ENCODE measurements around the gene ACOX2. TPM values are rescaled to one million over a fixed set of nuclear protein-coding genes. Genes with fewer than 3 reads are reported as not detected.

ACOX2 gene
- total RNA-seq, 1 donor from 2014 or later = 32.6 TPM

DNA sequence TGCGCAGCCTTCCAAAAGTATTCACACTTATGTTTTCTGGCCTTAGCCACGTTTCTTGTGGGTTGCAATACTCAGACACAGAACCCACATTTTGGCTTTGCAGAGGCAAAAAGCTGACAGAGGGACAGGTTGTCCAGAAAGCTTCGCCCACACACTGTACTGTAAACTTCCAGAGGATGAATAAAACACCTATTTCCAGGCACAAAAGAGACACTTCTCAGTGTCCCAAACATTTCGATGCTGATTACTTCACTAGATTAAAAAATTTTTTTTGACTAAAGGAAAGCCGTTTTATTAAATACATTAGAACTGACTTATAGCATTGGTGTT, 73.1 kb downstream of the ACOX2 start:
- H3K27ac ChIP-seq = no peak overlapping the region
- intact Hi-C loops (cut with DNase I) = loop anchor here (1.0 to 2.0 kb wide), 2 partner anchors 27 to 68 kb away; no protein-coding TSS in a partner anchor
- no peaks in the 10 kb centered on the region for H3K27me3 ChIP-seq
- peak overlapping the region in 1 of 2 donors; percentile 56 for H3K4me3 ChIP-seq
- TF ChIP-seq CTCF (IDR thresholded peaks at IDR 0.05) = no peak
- DNase-seq (ENCODE audit: low spot score in 2 of 2) = no peak
- H3K4me1 ChIP-seq = peaks cover 0 to 2% of the 10 kb centered on the region in 2 donors
- no peaks in the 10 kb centered on the region for H3K36me3 ChIP-seq
- no peaks in the 10 kb centered on the region for H3K9me3 ChIP-seq

DNA sequence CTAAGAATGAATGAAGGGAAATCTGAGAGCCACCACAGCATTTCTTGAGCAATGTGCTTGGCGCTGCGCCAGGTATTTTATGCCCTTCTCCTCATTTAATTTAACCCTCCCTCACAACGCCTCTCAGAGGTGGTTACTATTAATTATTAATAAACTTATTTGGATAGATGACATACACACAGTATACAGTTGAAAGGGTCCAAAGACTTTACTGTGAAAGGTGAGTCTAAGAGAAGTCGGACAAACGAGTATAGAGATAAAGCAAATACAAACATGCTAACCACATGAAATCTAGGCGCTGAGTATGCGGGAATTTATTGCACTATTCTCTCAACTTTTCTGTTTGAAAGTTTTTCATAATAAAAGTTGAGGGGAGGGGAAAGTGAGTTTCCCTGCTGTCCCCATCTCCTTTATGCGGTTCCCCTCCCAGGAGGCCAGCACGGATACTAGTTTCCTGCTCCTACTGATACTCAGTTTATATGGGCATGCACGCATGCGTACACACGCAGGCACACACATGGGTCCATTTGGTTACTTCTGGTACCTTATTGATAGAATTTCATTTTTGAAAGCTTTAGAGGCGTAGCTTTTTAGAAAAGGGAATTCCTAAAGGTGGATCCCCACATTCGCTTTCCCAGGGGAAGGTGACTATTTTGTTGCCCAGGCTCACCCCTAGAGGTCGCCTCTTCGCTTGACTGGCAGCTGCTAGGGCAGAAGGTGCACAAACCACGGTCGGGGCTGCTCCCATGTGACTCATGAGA, 73.6 kb downstream of the ACOX2 start:
- intact Hi-C loops (cut with DNase I) = loop anchor here (1.0 to 2.0 kb wide), 2 partner anchors 27 to 69 kb away; no protein-coding TSS in a partner anchor
- Histone ChIP-seq H3K9me3 (no peaks in the 10 kb centered on the region), H3K4me1 (peaks cover 0 to 2% of the 10 kb centered on the region in 2 donors), H3K27ac (no peak overlapping the region), H3K36me3 (no peaks in the 10 kb centered on the region), H3K27me3 (no peaks in the 10 kb centered on the region), H3K4me3 (peak overlapping the region in 1 of 2 donors; percentile 56)
- peak; percentile 25 to 86 for DNase-seq (ENCODE audit: low spot score in 2 of 2)
- peak; percentile 62 to 82 (median 80) for TF ChIP-seq CTCF (IDR thresholded peaks at IDR 0.05)

DNA sequence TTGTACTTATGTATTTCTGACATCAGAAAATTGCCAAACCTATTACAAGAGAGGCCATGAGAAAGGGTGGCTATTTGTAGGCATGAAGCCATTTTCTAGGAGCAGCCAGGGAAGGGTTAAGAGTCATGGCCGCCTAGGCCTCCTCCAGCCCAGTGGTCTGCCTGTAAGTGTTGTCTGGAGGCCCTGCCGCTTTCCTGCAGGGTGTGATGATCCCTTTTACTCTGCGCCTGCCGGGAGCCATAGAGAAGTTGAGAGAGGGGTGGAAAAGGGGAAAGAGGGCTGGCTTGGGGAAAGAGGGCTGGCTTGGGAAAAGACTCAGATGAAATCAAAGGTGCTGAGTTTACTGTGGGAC, 74.2 kb downstream of the ACOX2 start:
- Histone ChIP-seq H3K4me3 (no peak overlapping the region), H3K27me3 (no peaks in the 10 kb centered on the region), H3K4me1 (peaks cover 0 to 2% of the 10 kb centered on the region in 2 donors), H3K36me3 (no peaks in the 10 kb centered on the region), H3K9me3 (no peaks in the 10 kb centered on the region), H3K27ac (no peak overlapping the region)
- no peak for DNase-seq (ENCODE audit: low spot score in 2 of 2)
- intact Hi-C loops (cut with DNase I) = loop anchor here (1.0 to 2.0 kb wide), 2 partner anchors 28 to 69 kb away; no protein-coding TSS in a partner anchor
- TF ChIP-seq CTCF (IDR thresholded peaks at IDR 0.05) = no peak

- H3K9me3 ChIP-seq = peaks cover 0 to 11% of the 10 kb centered on the region in 2 donors
- H3K36me3 ChIP-seq = no peaks in the 10 kb centered on the region
- intact Hi-C loops (cut with DNase I) = no loop called here
- no peak for DNase-seq (ENCODE audit: low spot score in 2 of 2)
- H3K4me3 ChIP-seq = no peak overlapping the region
- no peak overlapping the region for H3K27ac ChIP-seq
- no peaks in the 10 kb centered on the region for H3K27me3 ChIP-seq
- no peak for TF ChIP-seq CTCF (IDR thresholded peaks at IDR 0.05)
- peaks cover 0 to 2% of the 10 kb centered on the region in 2 donors for H3K4me1 ChIP-seq
Observed at GRCh38 chr3:58459160-58459559, 77.8 kb downstream of the ACOX2 start.

Other genes with a start within 250 kb of the ACOX2 start
- 32.5 TPM for gene RPP14, start 230.9 kb downstream of the ACOX2 start, total RNA-seq
- gene HTD2, start 230.7 kb downstream of the ACOX2 start, total RNA-seq = 0.53 TPM
- 14.8 TPM for gene PXK, start 204.3 kb downstream of the ACOX2 start, total RNA-seq
- 30.7 TPM for gene PDHB, start 103.4 kb downstream of the ACOX2 start, total RNA-seq
- gene KCTD6, start 45.1 kb downstream of the ACOX2 start, total RNA-seq = 6.6 TPM
- 93.4 TPM for gene FAM107A, start 40.2 kb upstream of the ACOX2 start, total RNA-seq
- gene FAM3D, start 129.6 kb upstream of the ACOX2 start, total RNA-seq = not detected